Cerebellar nuclear complex (tissue), 1 donor: ENCODE data around the gene BCAS1.

Experiments used
- DNase-seq, 2 experiments: peaks; one replicate each; lab custom pipeline; 2025; lab: John Stamatoyannopoulos, UW

The BCAS1 gene, protein sequence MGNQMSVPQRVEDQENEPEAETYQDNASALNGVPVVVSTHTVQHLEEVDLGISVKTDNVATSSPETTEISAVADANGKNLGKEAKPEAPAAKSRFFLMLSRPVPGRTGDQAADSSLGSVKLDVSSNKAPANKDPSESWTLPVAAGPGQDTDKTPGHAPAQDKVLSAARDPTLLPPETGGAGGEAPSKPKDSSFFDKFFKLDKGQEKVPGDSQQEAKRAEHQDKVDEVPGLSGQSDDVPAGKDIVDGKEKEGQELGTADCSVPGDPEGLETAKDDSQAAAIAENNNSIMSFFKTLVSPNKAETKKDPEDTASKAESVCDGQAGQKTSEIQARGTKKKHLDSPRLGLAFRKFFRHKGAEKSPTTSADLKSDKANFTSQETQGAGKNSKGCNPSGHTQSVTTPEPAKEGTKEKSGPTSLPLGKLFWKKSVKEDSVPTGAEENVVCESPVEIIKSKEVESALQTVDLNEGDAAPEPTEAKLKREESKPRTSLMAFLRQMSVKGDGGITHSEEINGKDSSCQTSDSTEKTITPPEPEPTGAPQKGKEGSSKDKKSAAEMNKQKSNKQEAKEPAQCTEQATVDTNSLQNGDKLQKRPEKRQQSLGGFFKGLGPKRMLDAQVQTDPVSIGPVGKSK

GRCh38 chr20:54070187-54070987 lies at the start of gene BCAS1:
TSS of gene BCAS1 (minus strand) at chr20:54070594. CDS start at chr20:54058718, 11,876 bp downstream.
- DNase-seq, result no peak

- DNase-seq, result no peak
Observed at GRCh38 chr20:54119744-54120143, 49.4 kb upstream of the BCAS1 start.

DNA sequence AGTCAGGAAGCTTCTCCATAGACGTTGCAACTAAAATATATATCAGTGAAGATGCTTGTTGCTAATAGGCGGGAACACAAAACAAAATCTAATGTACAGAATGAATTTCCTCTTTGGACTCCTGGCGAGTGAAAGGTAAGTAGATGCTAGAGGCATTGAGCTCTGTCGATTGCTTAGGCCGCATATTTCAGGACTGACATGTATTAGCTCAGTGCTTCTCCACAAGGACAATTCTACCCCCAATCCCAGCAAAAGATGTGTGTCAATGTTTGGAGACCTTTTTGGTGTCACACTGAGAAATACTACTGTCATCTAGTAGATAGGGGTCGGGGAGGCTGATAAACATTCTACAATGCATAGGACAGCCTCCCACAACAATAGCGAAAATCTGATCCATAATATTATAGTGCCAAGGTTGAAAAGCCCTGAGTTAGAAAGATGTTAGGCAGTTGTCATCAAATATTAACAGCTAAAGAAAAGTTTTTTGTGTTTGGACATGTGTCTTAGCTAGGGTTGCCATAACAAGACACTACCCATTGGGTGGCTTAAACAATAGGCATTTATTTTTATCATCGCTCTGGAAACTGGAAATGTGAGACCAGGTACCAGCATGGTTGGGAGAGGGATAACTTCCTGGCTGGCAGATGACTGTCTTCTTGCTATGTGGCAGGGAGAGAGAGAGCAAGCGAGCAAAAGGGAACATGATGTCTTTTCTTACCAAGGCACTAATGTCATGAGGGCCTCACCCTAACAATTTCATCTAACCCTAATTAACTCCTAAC lies 48.0 kb upstream of the BCAS1 start:
- DNase-seq, result no peak

- DNase-seq, result no peak
Observed at GRCh38 chr20:54116550-54117235, 46.3 kb upstream of the BCAS1 start.

- DNase-seq, result no peak
Observed at GRCh38 chr20:54115172-54115854, 44.9 kb upstream of the BCAS1 start.

- no peak for DNase-seq
Observed at GRCh38 chr20:54114109-54114508, 43.7 kb upstream of the BCAS1 start.

DNA sequence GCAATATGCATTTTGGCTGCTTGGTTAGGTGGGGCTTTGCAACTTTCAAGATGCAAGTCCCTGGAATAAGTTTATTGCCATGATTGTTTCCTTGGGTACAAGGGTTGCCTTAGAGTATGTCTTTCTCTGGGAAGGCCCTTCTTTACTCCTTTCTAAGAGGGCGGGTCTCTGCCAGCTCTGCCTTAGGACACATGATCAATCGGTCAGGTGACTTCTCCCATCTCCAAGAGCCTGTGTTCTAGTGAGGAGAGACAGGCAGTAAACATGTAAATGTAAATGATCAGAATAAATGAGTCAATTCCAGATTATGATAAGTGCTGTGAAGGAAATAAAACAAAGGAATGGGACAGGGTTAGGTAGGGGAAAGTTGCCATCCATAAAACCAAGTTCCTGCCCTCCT lies 43.2 kb upstream of the BCAS1 start:
- no peak for DNase-seq

GRCh38 chr20:54112221-54112884 lies 42.0 kb upstream of the BCAS1 start:
- no peak for DNase-seq

DNA sequence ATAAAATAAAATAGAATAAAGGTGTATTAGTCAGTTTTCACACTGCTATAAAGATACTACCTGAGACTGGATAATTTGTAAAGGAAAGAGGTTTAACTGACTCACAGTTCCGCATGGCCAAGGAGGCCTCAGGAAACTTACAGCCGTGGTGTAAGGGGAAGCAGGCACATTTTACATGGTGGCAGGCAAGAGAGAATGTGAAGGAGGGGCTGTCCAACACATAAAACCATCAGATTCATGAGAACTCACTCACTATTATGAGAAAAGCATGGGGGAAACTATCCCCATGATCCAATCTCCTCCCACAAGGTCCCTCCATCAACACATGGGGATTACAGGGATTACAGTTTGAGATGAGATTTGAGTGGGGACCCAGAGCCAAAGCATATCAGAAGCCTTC lies 41.1 kb upstream of the BCAS1 start:
- DNase-seq, result no peak

DNA sequence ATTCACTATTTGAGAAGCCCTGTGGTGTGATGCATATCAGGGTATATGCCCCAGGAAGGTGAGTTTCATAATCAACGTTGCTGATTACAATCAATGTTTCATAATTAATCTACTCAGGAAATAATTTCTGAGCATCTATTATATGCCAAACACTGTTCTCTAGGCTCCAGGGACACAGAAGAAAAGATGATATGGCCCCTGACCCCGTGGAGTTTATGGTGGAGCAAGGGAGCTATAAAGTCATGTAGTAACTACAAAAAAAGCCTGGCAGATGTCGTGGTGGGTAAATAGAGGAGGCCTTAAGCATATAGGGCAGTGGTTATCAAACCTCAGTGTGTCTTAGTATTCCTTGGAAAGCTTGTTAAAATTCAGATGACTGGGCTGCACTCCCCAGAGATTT lies 40.1 kb upstream of the BCAS1 start:
- DNase-seq, result no peak

DNA sequence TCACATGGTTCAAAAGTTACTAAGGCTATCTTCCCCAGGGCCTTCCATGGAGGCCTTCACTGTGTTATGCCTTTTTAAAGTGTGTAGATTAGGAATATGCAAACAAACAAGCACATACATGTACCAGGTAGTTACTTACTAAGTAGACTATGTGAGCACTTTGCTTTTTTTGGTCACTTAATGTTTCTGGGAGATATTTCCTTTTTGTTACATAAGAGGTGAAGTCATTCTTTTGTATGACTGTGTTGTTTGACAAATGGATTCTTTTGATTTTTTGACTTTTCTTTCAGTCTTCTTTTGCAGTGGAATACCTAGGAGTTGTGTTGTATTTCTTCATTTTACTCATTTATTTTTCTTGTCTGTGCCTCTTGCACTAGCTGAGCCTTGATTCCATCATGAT lies 39.6 kb upstream of the BCAS1 start:
- DNase-seq, result no peak

DNA sequence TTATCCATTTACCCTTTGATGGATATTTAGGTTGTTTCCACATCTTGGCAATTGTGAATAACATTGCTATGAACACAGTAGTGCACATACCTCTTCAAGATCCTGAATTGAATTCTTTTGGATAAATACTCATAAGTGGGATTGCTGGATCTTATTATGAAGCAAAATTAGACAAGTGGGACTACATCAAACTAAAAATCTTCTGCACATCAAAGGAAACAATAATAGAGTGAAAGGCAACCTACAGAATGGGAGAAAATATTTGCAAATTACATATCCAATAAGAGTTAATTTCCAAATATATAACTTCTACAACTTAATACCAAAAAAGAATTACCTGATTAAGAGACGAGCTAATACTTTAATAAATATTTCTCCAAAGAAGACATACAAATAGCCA lies 38.4 kb upstream of the BCAS1 start:
- DNase-seq, result no peak

DNA sequence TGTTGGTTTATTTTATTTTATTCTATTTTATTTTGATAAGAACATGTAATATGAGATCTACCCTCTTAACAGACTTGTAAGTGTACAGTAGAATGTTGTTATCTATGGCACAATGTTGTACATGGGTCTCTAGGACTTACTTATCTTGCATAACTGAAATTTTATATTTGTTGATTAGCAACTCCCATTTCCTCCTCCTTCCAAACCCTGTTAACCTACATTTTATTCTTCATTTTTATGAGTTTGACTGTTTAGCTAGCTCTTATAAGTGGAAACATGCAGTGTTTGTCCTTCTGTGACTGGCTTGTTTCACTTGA lies 37.9 kb upstream of the BCAS1 start:
- DNase-seq, result no peak

DNA sequence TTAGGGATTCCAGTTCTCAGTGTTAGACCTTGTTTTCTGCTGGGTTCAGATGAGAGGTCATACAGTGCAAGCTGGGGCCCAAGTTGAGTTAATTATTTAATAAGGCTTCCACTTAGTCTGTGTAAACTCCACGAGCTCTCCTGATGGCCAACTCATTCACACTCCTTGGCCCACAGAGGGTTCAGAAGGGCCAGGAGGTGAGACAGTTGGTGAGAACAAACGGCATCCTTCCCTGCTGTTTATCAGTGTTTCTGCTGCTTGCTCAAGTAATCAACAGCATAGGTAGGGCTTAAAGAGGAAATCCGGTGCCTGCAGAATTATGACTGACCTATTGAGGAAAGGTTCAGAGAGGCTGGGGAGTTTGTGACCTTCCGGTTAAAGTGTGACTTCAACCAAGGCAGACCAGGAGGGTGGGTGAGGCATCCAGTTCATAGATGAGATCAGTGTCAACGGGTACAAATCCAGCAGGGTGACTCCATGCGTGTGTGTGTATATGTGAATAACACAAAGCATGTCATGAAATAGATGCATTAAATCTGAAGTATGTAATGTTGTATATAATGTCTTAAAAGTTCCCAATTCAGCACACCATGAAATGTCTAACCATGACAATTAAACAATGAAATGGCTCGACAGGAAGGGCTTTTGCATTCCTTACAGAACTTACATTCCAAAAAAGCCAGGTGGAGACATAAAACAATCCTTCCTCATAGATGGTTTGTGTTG lies 37.4 kb upstream of the BCAS1 start:
- DNase-seq, result no peak

GRCh38 chr20:54107181-54107580 lies 36.8 kb upstream of the BCAS1 start:
- no peak for DNase-seq

DNA sequence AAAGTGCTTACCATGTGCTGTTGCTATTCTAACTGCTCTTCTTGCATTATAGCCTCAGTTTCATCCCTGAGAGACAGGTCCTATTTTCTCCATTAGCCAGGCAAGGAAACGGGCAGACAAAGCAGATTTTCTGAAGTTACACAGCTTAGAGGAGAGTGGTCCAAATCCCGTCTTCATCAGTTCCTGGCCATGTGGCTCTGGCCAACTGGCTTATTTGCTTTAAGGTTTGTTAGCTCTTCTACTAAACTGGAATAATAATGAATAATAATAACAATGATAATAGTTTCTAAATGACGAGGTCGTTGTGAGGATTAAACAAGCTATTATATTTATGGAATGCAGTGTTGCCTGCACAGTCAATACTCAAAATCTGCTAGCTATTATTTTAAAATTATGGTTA lies 35.8 kb upstream of the BCAS1 start:
- DNase-seq, result no peak

DNA sequence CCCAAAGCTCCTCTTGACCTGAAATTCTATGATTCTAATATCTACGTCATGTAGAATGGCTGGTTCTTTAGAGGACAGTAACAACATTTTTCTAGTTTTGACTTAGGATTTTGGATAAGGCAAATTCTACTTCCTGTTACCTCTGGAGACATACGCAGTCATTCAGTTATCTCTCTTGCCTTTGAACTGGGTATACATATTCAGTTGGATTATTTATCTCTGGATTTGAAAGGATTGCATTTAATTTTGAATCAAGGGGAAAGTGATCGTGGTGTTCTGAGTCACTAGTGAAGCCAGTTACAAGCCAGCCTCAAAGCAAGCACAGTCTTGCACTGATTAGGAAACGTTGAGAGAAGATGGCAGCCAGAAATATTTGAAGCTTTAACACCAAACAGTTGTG lies 35.3 kb upstream of the BCAS1 start:
- no peak for DNase-seq

- DNase-seq, result no peak
Observed at GRCh38 chr20:54104781-54105180, 34.4 kb upstream of the BCAS1 start.

- no peak for DNase-seq
Observed at GRCh38 chr20:54103762-54104600, 33.6 kb upstream of the BCAS1 start.
